CD4-positive, alpha-beta T cell treated with Interleukin-21 for 1 hour (primary cell): Measurements from ENCODE around the gene BYSL.
A peak's percentile ranks its signal among the peaks of the same experiment; 100 is the strongest.

Experiments
- DNase-seq: peaks from one replicate; pipeline ENCODE4 v3.0.0-alpha.2; 2020

The BYSL gene, protein sequence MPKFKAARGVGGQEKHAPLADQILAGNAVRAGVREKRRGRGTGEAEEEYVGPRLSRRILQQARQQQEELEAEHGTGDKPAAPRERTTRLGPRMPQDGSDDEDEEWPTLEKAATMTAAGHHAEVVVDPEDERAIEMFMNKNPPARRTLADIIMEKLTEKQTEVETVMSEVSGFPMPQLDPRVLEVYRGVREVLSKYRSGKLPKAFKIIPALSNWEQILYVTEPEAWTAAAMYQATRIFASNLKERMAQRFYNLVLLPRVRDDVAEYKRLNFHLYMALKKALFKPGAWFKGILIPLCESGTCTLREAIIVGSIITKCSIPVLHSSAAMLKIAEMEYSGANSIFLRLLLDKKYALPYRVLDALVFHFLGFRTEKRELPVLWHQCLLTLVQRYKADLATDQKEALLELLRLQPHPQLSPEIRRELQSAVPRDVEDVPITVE

DNA sequence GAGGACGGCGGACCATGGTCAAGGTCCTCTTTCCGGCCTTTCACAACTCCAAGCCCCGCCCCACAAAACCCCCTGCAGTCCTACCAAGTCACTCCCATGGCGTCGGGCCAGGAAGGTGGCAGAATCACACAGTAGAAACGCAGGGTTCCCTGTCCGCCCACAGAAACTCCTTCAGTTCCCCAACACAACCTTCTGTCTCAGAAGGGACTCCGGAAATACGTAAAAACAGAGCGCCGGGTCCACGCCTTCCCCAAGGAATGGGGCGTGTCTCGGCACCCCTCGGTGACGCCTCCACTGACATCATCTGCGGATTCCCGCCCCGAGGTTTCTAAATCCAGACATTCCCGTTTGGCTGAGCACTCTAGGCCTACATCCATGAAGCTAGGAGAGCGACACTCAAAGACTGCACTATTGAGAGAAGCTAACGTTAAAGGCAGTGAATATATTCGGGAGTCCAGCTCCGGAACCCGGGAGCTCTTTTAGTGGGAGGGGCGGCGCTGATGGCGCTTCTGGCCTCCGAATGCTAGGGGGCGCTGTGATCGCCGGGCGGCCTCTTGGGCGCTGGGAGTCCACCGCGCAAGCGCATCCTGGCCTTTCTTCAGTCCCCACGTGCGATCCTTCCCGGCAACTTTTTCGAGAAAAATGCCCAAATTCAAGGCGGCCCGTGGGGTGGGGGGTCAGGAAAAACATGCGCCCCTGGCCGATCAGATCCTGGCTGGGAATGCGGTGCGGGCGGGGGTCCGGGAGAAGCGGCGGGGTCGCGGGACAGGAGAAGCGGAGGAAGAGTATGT, at the start of gene BYSL, which contains the start of gene MED20:
BYSL (plus strand) TSS at position 579 of the 791 bp plus-strand sequence; CDS start at position 643, 64 bp downstream.
MED20 (minus strand) TSS at position 219 of the 791 bp plus-strand sequence; CDS start at position 98, 121 bp downstream.
- peak; percentile 95 for DNase-seq

DNA sequence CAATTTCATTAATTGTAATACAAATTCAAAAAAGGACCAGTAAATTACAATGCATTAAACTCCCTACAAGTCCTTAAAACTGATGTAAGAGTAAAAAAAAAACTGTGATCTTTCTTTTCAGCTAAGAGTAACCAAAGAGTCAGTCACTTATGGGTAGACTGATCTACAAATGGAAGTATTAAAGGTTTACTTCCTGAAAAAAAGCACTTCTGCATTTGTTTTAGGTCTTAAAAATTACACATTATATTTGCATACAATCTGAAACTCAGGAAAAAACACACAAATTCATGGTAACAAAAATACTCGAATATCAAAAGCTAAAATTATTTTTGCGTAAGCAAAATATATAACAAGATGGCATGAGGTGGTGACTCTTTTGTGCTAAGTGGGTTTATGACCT, 49.6 kb upstream of the BYSL start:
- no peak for DNase-seq

DNA sequence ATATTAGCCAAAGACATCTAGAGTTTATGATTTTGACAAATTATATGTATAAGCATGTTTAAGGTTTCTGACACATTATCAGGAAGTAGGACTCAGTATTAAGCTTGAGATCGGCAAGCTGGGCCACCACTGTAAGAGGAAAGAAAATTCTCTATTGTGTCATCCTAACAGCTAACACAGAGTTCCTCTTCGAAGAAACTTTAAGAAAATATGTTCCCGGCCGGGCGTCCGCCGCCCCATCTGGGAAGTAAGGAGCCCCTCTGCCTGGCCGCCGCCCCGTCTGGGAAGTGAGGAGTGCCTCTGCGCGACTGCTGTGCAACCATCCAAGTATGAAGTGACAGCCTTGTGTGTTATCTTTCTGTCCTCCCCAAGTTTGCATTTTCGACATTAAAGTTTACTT, 49.2 kb upstream of the BYSL start:
- DNase-seq = no peak

DNA sequence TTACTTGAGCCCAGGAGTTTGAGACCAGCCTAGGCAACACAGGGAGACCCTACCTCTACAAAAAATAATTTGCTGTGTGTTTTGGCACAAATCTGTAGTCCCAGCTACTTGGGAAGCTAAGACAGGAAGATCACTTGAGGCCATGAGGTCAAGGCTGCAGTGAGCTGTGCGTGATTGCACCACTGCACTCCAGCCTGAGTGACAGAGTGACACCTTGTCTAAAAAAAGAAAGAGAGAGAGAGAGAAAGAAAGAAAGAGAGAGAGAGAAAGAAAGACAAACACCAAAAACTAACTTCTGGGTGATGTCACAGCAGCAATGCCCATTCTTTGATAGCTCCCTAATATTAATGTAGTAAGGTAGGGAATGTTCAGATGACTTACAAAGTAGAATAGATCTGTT, 46.6 kb upstream of the BYSL start:
- DNase-seq = no peak

DNA sequence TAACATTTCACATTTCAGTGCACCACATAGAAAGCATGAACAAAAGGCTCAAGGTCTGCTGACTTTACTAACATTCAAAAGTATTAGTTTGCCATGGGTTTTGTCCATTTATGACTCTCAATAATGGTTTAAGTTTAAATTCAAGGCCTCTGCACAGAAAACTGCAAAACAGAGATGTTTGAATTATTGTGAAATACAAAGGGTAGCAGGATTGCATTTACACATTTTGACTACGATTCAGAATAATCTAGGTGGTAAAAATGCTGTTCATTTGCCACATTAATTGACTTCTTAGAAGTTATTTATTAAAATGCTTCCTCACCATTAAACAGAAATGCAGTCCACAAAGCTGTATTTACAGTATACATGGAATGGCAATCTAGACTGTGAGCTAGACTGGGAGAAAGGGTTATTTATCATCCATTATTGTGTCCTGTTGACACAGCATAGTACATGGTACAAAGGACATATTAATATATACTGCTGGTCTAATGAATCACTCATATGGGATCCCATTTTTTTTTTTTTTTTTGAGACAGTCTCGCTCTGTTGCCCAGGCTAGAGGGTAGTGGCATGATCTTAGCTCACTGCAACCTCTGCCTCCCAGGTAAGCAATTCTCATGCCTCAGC, 44.1 kb upstream of the BYSL start:
- no peak for DNase-seq

DNA sequence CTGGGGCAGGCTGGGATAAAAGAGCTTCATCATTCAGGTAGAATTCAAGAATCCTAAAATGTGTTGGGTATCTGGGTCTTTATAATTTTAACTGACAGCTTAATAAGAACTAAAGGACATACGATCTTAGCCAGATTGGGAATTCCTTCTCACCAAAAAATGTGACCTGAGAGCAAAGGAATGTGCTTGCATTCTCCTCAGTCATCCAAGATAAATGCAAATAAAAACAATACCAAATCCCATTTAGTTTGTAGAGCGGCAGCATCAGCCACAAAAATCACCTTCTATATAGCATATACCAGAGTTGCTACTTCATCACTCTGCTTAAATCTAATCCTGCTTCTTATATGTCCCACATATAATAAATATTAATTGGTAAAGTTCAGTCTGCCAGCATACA, 43.1 kb upstream of the BYSL start:
- no peak for DNase-seq

DNA sequence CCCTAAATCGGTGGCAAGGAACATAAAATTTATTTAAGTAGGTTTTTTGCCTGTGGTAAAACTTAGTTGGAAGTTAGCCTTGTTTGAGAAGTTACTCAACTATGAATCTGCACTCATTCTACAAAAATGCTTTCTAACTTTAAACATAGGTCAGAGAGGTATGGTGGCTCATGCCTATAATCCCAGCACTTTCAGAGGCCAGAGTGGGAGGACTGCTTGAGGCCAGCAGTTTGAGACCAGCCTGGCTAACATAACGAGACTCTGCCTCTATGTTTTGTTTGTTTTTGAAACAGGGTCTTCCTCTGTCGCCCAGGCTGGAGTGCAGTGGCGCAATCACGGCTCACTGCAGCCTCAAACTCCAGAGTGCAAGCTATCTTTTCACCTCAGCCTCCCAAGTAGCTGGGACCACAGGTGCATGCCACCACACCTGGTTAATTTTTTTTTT, 42.3 kb upstream of the BYSL start:
- DNase-seq = no peak

DNA sequence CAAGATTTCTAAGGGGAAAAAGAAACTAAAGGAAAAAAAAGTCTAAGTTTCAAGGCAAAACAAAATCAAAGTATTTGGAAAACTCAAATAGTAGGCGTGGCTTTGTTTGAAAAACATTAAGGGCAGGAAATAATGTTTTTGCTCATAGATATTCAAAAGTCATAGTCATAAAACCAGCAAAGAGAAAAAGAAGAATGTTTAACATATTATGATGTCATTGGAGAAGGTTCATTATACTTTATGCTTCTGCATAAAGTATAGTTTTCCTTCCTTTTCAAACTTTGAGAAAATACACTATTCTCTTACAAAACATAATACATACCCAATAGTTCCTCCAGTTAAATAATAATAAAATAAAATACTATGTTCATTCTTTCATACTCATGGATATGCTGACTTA, 39.8 kb upstream of the BYSL start:
- no peak for DNase-seq

DNA sequence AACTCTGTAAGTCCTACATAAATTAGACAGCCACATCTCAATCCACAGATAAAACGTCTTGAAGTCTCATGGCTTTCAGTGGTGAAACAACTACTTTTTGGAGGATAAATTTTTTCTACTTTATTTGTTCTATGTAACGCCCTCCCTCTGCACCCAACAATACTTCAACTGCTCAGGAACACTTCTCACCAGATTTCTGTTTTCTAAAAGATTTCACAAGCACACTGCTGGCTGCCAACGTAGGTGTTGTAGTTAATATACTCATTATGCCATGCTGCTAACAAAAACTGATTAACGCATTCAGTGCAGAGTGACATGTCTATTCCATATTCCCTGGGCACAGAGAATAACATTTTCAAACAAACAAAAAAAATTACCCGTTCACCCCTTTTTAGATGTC, 36.3 kb upstream of the BYSL start:
- DNase-seq = no peak

DNA sequence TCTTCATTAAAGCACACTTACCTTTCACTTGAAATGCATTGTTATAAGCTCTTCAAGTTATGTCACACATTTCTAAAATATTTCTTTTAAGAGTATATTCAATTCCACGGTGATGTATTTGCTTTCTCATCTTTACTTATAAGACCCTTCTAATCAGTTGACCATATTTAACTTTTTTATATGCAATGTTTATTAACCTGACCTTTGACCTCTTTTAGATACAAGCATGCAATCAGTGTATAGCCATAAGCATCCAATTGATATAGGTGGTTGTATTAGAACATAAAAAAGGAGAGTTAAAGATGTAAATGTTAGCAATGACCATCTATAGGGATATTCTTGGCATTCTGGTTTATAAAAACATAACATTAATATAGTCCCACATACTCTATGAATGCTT, 35.4 kb upstream of the BYSL start:
- no peak for DNase-seq

DNA sequence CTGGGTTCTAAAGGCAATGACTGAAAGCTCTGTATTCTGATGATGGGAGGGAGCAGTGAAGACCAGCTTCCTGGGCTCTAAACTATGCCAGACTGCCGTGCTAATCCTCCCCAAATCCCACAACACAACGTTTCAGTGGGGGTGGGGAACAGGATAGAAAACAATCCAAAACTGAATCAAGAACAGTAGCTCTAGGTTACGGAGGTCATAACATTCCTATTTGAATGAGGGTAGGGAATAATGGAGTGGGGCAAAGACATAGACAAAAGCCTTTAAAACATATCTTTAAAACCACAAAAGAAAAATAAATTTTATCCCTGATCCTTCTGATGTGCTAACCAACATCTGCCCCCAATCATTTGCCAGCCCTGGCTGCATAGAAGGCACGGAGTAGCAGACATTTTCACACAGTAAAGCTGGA, 34.0 kb upstream of the BYSL start:
- DNase-seq = no peak

DNA sequence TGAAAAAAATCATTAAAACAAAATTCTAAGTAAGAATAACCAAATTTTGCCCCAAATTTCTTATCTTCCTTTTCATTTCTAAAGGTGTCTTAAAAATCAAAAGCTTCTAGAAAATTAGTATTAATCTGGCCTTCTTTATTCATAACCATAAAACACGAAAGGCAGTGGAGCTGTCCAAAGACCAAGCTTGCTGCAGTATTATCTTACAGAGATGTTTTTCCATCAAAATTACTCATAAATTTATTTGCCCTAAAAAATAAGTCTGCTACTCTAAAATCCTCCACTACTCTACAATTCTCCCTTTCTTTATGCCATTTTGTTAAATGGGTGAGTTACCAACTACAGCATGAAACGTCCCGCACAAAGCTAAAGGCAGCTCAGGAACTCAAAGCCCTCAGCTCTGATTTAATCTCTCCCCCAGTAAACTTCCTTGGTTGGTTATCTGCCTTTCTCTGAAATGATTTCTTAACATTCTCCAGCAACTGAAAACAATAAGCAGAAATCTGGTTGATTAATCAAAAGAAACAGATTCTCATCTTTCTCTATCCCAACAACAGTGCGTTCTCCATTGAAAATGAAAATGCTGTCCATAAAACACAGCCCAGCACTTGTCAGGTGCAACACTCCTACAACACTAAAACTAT, 28.3 kb upstream of the BYSL start:
- DNase-seq = no peak

DNA sequence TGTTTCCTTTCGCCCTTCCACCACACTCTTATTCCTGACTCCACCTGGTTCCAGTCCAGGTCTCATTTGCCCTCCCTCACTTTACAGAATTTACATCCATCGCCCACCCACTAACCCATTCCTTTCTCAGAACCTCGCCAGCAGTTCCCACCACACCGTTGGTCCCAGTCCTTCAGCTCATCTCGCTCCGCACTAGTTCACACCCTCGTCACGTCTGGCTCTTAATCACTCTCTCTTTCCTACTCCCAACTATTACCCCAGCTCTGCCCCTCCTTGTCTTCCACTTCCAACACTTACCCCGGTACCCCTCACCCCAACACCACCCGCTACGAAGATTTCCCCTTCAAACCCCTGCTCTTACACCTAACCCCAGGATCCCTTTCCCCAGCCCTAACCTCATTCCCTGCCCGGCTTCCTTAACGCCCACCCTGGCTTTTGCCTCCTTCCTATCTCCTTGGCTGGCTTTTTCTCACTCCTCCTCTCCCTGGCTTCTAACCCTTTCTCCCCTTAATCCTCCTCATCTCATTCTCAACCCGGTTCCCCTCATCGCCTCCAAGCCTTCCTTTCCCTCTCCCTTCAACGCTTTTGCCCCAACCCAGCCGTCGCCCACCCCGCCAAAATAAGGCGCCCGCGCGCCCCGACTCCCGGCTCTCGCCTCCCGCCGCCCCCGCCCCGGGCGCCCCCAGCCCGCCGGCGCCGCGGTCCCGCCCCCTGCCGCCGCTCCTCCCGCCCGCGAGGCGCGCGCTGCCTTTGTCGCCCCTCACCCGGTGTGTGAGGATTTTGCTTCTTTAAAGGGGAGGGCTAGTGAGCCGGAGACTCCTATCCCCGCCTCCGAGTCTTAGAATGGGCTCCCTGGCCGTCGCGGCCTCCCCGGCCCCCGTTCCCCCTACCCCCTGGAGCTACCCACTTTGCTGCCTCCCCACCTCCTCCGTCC, 26.7 kb upstream of the BYSL start:
- no peak for DNase-seq

DNA sequence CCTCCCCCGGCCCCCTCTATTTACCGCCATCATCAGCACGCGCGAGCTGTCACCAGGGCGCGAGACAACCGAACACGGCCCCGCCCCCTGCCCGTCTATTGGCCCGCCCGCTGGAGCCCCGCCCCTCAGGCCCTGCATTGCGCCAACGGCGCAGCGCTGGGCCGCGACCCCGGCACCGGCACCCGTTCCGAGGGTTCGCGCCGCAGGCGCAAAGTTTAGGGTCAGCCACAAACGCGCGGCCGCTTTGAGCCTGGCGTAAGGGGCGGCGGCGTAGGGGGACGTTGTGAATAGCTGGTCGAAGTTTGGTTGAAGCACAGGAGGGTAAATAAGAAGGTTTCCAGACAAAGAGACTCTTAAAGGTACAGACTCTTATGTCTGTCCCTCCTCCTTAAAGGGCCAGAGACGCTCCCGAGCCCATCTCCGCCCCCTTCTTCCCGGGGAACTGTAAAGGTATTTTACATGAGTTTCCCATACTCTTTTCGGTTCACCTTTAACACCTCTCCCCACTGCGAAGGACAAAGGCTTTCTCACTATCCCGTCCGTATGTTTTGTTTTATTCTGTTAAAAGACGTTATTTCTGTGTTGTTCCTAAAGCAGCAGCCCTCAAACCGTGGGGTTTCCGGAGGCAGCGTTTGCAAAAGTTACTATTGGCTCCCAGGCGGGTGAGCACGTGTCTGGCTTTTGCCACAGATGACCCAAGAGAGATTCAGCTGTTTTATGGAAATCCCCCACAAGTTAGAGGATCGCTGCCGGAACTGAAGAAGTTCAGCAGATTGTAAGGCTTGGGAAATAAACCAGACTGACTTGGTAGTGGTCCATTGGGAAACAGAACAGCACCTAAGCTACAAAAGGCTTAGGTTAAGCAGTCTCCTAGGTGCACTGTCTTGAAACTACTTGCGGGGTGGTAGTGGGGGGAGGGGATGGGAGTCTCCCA, 25.7 kb upstream of the BYSL start, which contains the start of gene USP49:
USP49 (minus strand) TSS at position 76 of the 934 bp plus-strand sequence. CDS start 88,392 bp downstream, outside the sequence.
- DNase-seq = peak; percentile 88

DNA sequence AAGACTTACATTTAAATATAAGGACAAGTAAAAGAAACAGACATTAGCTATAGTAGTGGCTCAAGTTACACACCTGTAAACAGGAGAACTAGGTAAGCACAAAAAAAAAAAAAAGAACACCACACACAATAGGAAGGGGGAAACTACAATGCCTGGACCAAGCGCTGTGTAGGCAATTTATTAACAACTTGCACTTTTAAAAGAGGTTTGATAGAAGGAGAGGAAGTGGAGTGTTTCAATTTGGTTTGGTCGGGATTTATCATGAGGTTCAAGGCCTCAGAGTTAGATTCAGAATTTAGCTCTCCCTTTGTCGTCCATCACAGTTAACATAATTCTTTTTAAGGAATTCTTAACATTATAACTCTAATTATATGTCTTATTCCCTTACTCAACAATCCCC, 25.0 kb upstream of the BYSL start:
- DNase-seq = no peak

DNA sequence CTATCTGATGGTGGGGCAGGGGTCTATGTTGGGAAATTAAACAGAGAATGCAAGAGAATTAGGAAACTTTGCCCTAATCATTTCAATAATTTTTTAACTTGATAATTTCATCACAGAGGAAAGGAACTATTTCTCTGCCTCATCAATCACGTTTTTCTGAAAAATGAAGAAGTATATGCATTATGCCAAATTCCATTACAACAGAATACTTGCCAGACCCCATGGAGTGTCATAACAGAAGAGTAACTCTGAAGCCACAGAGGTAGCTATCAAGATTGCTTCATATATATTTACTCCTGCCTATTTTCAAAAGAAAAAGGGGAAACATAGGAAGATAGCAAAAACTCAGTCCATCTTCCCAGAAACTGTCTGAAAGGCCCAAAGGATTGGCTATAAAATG, 20.4 kb upstream of the BYSL start:
- DNase-seq = no peak

DNA sequence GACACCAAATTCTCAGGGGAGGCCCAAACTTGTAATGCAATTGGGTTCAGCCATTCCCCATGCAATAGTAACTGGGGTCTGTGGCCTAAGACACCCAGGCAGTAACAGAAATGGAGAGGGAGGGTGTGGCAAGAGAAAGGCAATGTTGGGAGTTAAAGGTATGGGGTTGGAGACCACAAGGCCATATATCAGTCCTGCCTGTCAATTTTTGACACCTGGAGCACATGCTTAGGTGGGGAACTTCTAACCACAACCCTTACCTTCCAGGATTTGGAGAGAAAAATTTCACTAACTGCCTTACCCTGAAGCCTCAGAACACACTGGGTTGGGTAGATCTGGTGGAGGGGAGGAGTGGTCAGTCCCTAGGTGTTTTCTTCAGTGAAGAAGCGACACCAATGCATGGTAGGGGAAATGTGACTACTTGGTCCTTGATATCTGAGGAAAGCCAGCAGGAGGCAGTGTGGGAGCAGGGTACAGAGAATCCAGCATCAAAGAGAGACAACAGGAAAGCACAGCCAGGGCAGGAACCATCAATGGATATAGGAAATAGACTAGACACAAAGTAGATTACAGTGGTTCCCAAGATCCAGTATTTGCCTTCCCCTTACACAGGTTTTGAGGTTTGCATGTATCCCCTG, 19.3 kb upstream of the BYSL start:
- DNase-seq = peak; percentile 75

DNA sequence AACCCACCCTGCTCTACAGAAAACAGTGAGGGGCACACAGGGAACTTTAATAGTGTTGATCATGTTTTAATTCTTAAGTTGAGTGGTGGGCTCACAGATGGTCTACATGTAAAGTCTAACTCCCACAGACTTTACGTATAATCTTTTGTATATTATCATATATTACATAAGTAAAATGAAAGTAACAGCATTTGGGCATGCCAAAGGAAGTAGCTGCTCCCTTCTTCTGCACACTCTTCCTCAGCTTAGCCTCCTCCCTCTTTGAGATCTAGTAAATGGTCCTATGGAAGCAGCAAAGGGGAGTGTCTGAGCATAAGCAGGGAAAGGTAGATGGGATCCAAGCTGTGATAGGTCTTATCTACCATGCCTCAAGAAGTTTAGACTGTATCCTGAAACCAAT, 11.6 kb upstream of the BYSL start:
- DNase-seq = no peak

DNA sequence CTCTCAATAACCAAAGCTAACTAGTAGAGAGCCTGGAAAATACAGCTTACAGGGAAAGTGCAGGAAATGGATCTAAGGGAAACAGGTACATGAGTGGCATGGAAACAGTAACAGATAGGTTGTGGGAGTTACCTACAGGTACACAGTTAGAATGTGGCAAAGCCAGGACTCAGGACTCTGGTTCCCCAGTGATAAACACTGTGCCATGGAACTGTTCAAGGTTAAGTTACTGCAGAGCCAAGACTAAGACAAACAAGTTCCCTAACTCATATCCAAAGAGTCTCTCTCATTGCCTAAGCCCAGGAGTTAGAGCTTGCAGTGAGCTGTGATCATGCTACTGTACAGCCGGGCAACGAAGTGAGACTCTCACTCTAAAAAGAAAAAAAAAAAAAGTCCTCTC, 7.0 kb upstream of the BYSL start:
- DNase-seq = no peak
